ENCODE results near the gene MICAL1. TPM values are rescaled to one million over a fixed set of nuclear protein-coding genes. Genes with fewer than 3 reads are reported as not detected.
A peak's percentile ranks its signal among the peaks of the same experiment; 100 is the strongest.

Gene MICAL1
- total RNA-seq, 1 donor, result 48.1 TPM

DNA sequence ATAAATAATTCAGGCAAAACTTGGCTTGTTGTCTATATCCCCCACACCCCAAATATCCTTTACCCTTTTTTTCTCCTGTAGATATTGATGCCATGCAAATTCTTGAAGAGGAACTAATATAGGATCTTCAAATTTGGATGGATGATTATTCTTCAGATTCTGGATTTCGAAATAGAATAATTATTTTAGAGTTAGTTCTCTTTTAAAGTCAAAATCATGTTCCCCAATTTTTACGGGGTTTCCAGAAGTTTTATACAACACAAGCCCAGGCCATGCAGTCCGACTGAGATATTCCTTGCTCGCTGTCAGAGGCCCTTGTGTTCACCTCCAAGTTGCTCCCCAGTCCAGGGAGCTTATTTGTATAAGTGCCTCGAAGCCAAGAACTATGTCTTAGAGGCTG lies 19.5 kb downstream of the MICAL1 start:
- H3K4me3 ChIP-seq (ENCODE audit: low read depth, low read length), result no peak overlapping the region
- DNase-seq (ENCODE audit: low read depth), result no peak
- TF ChIP-seq, protein P1, sequence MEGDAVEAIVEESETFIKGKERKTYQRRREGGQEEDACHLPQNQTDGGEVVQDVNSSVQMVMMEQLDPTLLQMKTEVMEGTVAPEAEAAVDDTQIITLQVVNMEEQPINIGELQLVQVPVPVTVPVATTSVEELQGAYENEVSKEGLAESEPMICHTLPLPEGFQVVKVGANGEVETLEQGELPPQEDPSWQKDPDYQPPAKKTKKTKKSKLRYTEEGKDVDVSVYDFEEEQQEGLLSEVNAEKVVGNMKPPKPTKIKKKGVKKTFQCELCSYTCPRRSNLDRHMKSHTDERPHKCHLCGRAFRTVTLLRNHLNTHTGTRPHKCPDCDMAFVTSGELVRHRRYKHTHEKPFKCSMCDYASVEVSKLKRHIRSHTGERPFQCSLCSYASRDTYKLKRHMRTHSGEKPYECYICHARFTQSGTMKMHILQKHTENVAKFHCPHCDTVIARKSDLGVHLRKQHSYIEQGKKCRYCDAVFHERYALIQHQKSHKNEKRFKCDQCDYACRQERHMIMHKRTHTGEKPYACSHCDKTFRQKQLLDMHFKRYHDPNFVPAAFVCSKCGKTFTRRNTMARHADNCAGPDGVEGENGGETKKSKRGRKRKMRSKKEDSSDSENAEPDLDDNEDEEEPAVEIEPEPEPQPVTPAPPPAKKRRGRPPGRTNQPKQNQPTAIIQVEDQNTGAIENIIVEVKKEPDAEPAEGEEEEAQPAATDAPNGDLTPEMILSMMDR (IDR thresholded peaks at IDR 0.05; ENCODE audit: insufficient read depth, low read length), result no peak

DNA sequence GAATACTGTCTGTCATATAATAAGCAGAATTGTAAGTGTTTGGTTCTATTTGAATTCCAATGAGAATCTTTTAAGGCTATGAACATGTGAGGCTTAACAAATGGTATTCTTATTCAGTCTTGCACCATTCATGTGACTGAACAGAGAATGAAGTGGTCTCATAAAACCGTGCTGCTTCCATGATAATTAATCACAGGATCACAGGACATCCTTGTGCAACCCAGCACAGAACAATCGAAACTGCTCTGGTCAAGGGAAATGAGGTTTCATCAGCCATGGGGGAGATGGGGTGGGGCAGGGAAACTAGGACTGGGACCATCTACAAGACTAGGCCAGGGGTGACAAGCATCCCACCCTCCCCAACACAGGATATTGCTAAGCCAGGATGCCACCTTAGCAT lies 21.1 kb downstream of the MICAL1 start:
- DNase-seq (ENCODE audit: low read depth), result peak; percentile 22
- TF ChIP-seq, protein P1 (IDR thresholded peaks at IDR 0.05; ENCODE audit: insufficient read depth, low read length), result no peak
- H3K4me3 ChIP-seq (ENCODE audit: low read depth, low read length), result no peak overlapping the region

DNA sequence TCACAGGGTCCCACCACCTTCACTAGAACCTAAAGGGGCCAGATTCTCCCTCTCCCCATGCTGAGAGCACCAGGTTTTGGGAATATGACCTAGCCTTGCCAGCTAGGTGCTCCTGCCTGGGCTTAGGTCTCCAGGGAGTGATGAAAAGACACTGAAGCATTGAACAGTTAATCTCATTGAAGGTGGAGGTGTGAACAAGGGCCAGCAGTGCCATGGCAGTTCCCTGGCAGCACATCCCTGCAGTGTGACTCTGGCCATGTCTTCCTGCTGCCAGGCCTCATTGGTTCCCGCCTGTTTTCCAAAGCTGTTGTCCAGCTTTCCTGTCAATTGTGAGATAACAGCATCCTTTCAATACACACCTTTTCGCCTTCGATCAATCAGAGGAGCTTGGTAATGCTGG lies 26.1 kb downstream of the MICAL1 start:
- TF ChIP-seq, protein P1 (IDR thresholded peaks at IDR 0.05; ENCODE audit: insufficient read depth, low read length), result no peak
- no peak overlapping the region for H3K4me3 ChIP-seq (ENCODE audit: low read depth, low read length)
- DNase-seq (ENCODE audit: low read depth), result no peak

DNA sequence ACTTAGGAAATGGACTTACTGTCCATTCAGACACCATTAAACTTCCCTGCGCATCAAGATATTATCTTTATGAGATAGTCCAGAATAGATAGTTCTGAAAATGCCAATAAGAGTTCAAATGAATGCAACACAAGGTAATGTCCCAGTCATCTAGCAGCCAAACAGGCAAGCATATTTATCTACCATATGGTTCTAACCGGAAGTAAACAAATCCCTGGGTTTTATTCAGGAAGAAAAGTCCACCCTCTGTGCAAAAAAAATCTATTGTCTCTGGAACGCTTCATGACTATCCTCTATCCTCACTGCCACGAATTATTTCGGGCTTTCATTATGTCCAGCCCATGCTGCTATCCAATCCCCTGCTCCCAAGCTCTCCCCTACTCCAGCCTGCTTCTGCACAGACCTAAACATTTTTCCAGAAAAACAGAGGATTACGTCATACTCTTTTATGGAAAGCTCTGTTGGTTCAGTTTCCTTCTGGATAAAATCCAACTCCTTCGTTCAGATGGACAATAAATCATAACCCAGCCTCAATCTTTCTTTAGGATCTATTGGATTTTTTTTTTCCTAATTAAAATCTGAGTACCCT lies 26.6 kb downstream of the MICAL1 start:
- H3K4me3 ChIP-seq (ENCODE audit: low read depth, low read length), result no peak overlapping the region
- TF ChIP-seq, protein P1 (IDR thresholded peaks at IDR 0.05; ENCODE audit: insufficient read depth, low read length), result no peak
- peak; percentile 85 for DNase-seq (ENCODE audit: low read depth)

DNA sequence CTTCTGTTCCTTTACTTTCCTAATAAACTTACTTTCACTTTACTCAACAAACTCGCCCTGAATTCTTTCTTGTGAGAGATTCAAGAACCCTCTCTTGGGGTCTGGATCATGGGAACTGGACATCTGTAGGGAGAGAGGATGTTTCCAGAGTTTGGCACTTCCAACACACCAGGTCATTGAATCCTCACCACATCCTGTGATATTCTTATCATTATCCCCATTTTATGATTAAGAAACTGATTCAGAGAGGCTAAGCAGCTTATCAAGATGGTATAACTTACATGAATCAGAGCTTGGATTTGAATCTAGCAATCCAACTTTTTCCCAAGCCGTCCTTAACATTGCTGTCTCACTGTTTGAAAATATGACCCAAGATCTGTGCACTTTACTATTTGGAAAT lies 30.6 kb downstream of the MICAL1 start:
- TF ChIP-seq, protein P1 (IDR thresholded peaks at IDR 0.05; ENCODE audit: insufficient read depth, low read length), result no peak
- no peak overlapping the region for H3K4me3 ChIP-seq (ENCODE audit: low read depth, low read length)
- peak; percentile 44 for DNase-seq (ENCODE audit: low read depth)

DNA sequence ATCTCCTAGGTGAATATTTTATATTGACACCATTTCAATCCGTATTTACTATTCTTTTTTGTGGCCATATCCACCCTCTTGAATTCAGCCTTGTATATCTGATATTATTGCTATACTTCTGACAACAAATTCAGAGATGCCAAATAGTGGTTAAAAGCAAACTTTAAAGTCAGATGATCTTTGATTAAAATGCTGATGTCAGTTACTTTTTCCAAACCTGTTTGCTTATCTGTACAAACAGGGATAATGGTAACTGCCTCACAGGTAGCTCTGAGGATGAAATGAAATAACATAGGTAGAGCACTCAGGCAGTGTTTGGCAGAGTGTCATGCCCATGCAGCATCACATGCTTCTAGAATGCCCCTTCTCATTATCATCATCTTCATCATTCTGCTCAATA lies 34.4 kb downstream of the MICAL1 start:
- TF ChIP-seq, protein P1 (IDR thresholded peaks at IDR 0.05; ENCODE audit: insufficient read depth, low read length), result no peak
- no peak overlapping the region for H3K4me3 ChIP-seq (ENCODE audit: low read depth, low read length)
- DNase-seq (ENCODE audit: low read depth), result no peak

DNA sequence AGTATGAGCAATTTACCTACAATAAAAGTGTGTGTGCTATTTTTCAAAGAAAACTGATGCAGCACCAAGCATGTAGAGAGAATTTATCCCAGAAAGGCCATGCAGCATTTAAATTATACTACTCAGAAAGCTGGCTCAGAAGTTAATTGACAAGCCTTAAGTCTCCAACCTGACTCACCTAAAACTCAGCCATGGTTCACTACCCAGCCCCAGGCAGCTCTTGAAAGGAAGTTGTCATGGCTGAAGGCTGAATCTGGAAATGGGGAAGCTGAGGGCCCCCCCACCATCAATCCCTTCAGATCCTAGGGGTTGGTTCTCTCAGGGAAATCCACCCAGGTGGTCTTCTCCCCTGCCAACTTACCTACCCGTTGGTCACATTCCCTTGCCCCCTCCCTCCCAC lies 34.8 kb downstream of the MICAL1 start:
- no peak overlapping the region for H3K4me3 ChIP-seq (ENCODE audit: low read depth, low read length)
- TF ChIP-seq, protein P1 (IDR thresholded peaks at IDR 0.05; ENCODE audit: insufficient read depth, low read length), result no peak

More for the DNA sequence above, 34.8 kb downstream of the MICAL1 start:
- DNase-seq (ENCODE audit: low read depth), result no peak

Measured in fibroblast of the aortic adventitia (primary cell).